CD14-positive monocyte (primary cell): ENCODE data around the gene CTNNBL1. TPM values are rescaled to one million over a fixed set of nuclear protein-coding genes. Genes with fewer than 3 reads are reported as not detected.

ENCODE experiments used
- DNase-seq, 3 donors: peaks; one replicate each; pipeline ENCODE4 v3.0.0-alpha.2; 2011 to 2022
- H2AFZ ChIP-seq: 2 replicates; pipeline ENCODE4 v1.6.0; 2012; ENCODE audit warnings: mild to moderate bottlenecking, low read depth, low read length, inconsistent platforms; ENCODE audit not compliant: insufficient read depth, poor library complexity, severe bottlenecking
- H3K27ac ChIP-seq, 2 donors: 1 replicate in 1 of 2; 2 replicates in 1 of 2; pipeline ENCODE4 v1.5.1; 2012 to 2013; ENCODE audit warnings: low read length in 2 of 2, control low read depth in 1 of 2, inconsistent platforms in 1 of 2, low read depth in 1 of 2, mild to moderate bottlenecking in 1 of 2
- H3K27me3 ChIP-seq, 2 donors: one replicate each; pipeline versions ENCODE4 v1.6.0 to v1.6.1; 2011 to 2013; ENCODE audit warnings: low read length in 2 of 2; ENCODE audit not compliant: control insufficient read depth in 2 of 2, insufficient read depth in 2 of 2
- H3K36me3 ChIP-seq, 2 donors: replicated peaks in 1 of 2; 1 replicate in 1 of 2; 2 replicates in 1 of 2; pipeline versions ENCODE4 v1.5.1 to v1.6.1; 2012 to 2013; ENCODE audit warnings: low read length in 2 of 2, control low read depth in 1 of 2, inconsistent platforms in 1 of 2, mild to moderate bottlenecking in 1 of 2; ENCODE audit not compliant: insufficient read depth in 2 of 2, control insufficient read depth in 1 of 2
- H3K4me1 ChIP-seq, 2 donors: 1 replicate in 1 of 2; 2 replicates in 1 of 2; pipeline versions ENCODE4 v1.5.1 to v1.6.1; 2012 to 2013; ENCODE audit warnings: low read length in 2 of 2, control low read depth in 1 of 2, inconsistent platforms in 1 of 2, mild to moderate bottlenecking in 1 of 2, moderate library complexity in 1 of 2; ENCODE audit not compliant: insufficient read depth in 2 of 2, control insufficient read depth in 1 of 2
- H3K4me2 ChIP-seq: replicated peaks from 2 replicates; pipeline ENCODE3; 2012; ENCODE audit warnings: low read length, moderate library complexity, mild to moderate bottlenecking; ENCODE audit not compliant: poor library complexity, severe bottlenecking; ENCODE audit errors: extremely low read depth
- H3K4me3 ChIP-seq, 3 experiments: fragments of 200-600 bp in 1 of 3; sonication (generic) in 1 of 3; replicated peaks in 1 of 3; 1 replicate in 2 of 3; 2 replicates in 1 of 3; pipeline ENCODE4 v1.5.1; 2011 to 2013; ENCODE audit warnings: low read length in 3 of 3, mild to moderate bottlenecking in 3 of 3, control low read depth in 2 of 3, low read depth in 2 of 3, inconsistent platforms in 1 of 3, moderate library complexity in 1 of 3
- H3K79me2 ChIP-seq: 2 replicates; pipeline ENCODE4 v1.6.0; 2012; ENCODE audit warnings: mild to moderate bottlenecking, control low read depth, inconsistent platforms, low read length, moderate library complexity; ENCODE audit not compliant: insufficient read depth
- H3K9ac ChIP-seq: 2 replicates; pipeline ENCODE4 v1.6.0; 2017; ENCODE audit warnings: low read length, mild to moderate bottlenecking; ENCODE audit not compliant: insufficient read depth, poor library complexity, severe bottlenecking
- H3K9me3 ChIP-seq, 2 donors: replicated peaks in 1 of 2; 1 replicate in 1 of 2; 2 replicates in 1 of 2; pipeline versions ENCODE4 v1.5.1 to v1.6.1; 2012 to 2013; ENCODE audit warnings: low read length in 2 of 2, control low read depth in 1 of 2; ENCODE audit not compliant: control insufficient read depth in 1 of 2, insufficient read depth in 1 of 2
- H4K20me1 ChIP-seq: 2 replicates; pipeline ENCODE4 v1.6.0; 2012; ENCODE audit warnings: mild to moderate bottlenecking, low read length, control low read depth, moderate library complexity; ENCODE audit not compliant: insufficient read depth
- H3K27ac Mint-ChIP-seq, 7 donors: one replicate each; pipeline ENCODE4 v1.8.0; 2020; ENCODE audit warnings: mild to moderate bottlenecking in 7 of 7, mixed read lengths in 7 of 7, moderate library complexity in 6 of 7, inconsistent platforms in 2 of 7
- H3K27me3 Mint-ChIP-seq, 3 donors: one replicate each; pipeline ENCODE4 v1.8.0; 2021 to 2022; ENCODE audit warnings: low read depth in 3 of 3, mild to moderate bottlenecking in 3 of 3, mixed read lengths in 3 of 3, moderate library complexity in 3 of 3, inconsistent platforms in 1 of 3
- H3K36me3 Mint-ChIP-seq, 2 donors: one replicate each; pipeline ENCODE4 v1.8.0; 2020; ENCODE audit warnings: mixed read lengths in 2 of 2, inconsistent platforms in 1 of 2, mild to moderate bottlenecking in 1 of 2
- H3K4me1 Mint-ChIP-seq: one replicate; pipeline ENCODE4 v1.8.0; 2020; ENCODE audit warnings: mild to moderate bottlenecking, mixed read lengths
- H3K4me3 Mint-ChIP-seq, 2 donors: one replicate each; pipeline ENCODE4 v1.8.0; 2020; ENCODE audit warnings: mild to moderate bottlenecking in 2 of 2, mixed read lengths in 2 of 2, moderate library complexity in 1 of 2
- H3K9me3 Mint-ChIP-seq, 7 donors: one replicate each; pipeline ENCODE4 v1.8.0; 2020 to 2022; ENCODE audit warnings: mixed read lengths in 7 of 7, mild to moderate bottlenecking in 6 of 7, moderate library complexity in 6 of 7, inconsistent platforms in 2 of 7
- WGBS: methylation state at CpG from one replicate; pipeline ENCODE4 v1.1.5; 2013; ENCODE audit warnings: missing lambda C conversion rate; ENCODE audit not compliant: insufficient coverage; 5-methylcytosine and 5-hydroxymethylcytosine counted together
- intact Hi-C, 2 donors: fragments of 100-400 bp; cut with micrococcal nuclease; formaldehyde crosslinking; loops; one replicate each; pipeline versions ENCODE4 v1.15.0 to v1.15.1; 2023
- polyA plus RNA-seq, 3 donors: library from polyadenylated mRNA; depleted of rRNA in 1 of 3; unstranded in 2 of 3; stranded (reverse) in 1 of 3; fragments of 300-500 nt in 2 of 3; fragments of >200 nt in 1 of 3; fragmentation: Illumina TruSeq in 2 of 3; gene quantifications; 1 replicate in 2 of 3; 2 replicates in 1 of 3; pipeline ENCODE4 v1.2.3, GENCODE V29; 2012 to 2021
- TF ChIP-seq, protein P1 (sequence below): fragments of 200-600 bp; IDR thresholded peaks from one replicate; pipeline ENCODE4 v1.8.0; 2022; ENCODE audit warnings: antibody characterized with exemption, mild to moderate bottlenecking

CTNNBL1 gene
- polyA plus RNA-seq, 3 donors, result 35.5 to 83.2 (median 77.3) TPM

DNA sequence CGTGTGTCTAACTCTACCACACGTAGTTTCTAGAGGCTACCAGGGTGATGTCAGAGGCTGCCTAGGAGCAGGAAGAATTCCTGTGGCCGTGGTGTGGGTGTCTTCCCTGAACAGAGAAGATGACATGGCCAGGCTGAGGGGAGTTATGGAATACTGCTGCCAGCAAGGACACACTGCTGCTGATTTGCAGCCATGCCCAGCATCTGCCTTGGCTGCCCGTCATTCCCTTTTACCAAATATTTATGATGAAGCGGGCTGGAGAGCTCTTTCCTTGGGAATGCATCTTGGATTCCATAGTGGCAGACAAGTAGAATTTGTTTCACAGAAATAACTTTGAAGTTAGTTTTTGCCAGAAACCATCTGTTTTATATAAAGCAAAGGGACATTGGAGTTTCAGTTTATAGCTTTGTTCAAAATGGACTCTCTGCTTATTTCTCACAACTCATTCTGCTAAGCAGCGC lies 128.3 kb downstream of the CTNNBL1 start:
- intact Hi-C loops, result no loop called here

DNA sequence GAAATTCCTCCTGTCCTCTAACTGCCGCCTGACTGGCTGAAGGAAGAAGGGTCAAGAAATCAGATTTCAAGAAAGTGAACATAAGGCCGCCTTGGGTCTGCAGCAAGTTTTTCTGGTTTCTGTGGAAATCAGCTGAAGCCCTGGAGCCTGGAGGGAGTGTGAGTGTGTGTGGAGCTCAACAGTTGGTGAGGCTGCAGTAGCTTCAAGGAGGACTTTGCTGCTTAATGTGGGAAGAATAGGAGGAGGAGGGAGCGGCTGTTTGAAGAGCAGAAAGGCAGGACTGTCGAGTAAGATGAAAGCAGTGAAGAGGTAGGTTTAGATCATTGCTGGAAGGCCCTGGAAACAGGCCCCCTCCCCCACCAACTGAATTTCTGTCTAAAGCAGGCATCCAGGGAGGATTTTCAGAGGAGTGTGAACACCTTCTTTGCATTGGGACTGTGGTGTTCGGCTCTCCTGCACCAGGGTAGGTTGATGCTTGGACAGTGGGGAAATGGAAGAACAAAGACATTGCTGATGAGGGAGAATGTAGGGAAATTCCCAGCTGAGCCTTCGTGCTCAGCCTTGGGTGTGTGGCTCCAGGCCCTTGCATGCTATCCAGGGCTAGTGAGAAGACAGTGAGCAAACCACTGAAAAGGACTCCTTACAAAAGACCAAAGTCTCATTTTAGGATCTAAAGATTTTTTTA lies 129.6 kb downstream of the CTNNBL1 start:
- no peak overlapping the region for H3K4me2 ChIP-seq
- H3K27ac Mint-ChIP-seq, result peak overlapping the region in 1 of 7 donors; percentile 19
- peaks cover 30% of the 10 kb centered on the region for H4K20me1 ChIP-seq
- no peaks in the 10 kb centered on the region for H3K4me1 Mint-ChIP-seq
- H2AFZ ChIP-seq, result no peak overlapping the region
- no peak for DNase-seq
- peaks cover 28 to 30% of the 10 kb centered on the region in 2 donors for H3K36me3 Mint-ChIP-seq
- no peaks in the 10 kb centered on the region for H3K9me3 Mint-ChIP-seq
- H3K36me3 ChIP-seq, result peaks cover 0 to 35% of the 10 kb centered on the region in 2 donors
- no peak overlapping the region for H3K9ac ChIP-seq
- no peaks in the 10 kb centered on the region for H3K27me3 ChIP-seq
- intact Hi-C loops, result no loop called here
- no peaks in the 10 kb centered on the region for H3K79me2 ChIP-seq
- H3K27ac ChIP-seq, result no peak overlapping the region
- TF ChIP-seq, protein P1, sequence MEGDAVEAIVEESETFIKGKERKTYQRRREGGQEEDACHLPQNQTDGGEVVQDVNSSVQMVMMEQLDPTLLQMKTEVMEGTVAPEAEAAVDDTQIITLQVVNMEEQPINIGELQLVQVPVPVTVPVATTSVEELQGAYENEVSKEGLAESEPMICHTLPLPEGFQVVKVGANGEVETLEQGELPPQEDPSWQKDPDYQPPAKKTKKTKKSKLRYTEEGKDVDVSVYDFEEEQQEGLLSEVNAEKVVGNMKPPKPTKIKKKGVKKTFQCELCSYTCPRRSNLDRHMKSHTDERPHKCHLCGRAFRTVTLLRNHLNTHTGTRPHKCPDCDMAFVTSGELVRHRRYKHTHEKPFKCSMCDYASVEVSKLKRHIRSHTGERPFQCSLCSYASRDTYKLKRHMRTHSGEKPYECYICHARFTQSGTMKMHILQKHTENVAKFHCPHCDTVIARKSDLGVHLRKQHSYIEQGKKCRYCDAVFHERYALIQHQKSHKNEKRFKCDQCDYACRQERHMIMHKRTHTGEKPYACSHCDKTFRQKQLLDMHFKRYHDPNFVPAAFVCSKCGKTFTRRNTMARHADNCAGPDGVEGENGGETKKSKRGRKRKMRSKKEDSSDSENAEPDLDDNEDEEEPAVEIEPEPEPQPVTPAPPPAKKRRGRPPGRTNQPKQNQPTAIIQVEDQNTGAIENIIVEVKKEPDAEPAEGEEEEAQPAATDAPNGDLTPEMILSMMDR, result no peak
- no peaks in the 10 kb centered on the region for H3K4me1 ChIP-seq
- H3K4me3 ChIP-seq, result no peak overlapping the region
- no peak overlapping the region for H3K4me3 Mint-ChIP-seq
- 100% methylated on average over 3 of the region's 6 CpGs for WGBS
- H3K9me3 ChIP-seq, result no peaks in the 10 kb centered on the region
- no peaks in the 10 kb centered on the region for H3K27me3 Mint-ChIP-seq

More for the DNA sequence above, 128.3 kb downstream of the CTNNBL1 start:
- no peak overlapping the region for H3K4me3 ChIP-seq
- DNase-seq, result no peak
- Mint-ChIP-seq H3K36me3 (peaks cover 24 to 27% of the 10 kb centered on the region in 2 donors), H3K4me3 (no peak overlapping the region), H3K27ac (peak overlapping the region in 1 of 7 donors; percentile 11), H3K27me3 (no peaks in the 10 kb centered on the region), H3K4me1 (no peaks in the 10 kb centered on the region), H3K9me3 (no peaks in the 10 kb centered on the region)
- H3K9me3 ChIP-seq, result no peaks in the 10 kb centered on the region
- TF ChIP-seq, protein P1, result no peak
- H3K27ac ChIP-seq, result no peak overlapping the region
- WGBS, result 96% methylated on average over 4 of the region's 6 CpGs
- H3K9ac ChIP-seq, result no peak overlapping the region
- peaks cover 33% of the 10 kb centered on the region for H4K20me1 ChIP-seq
- no peak overlapping the region for H2AFZ ChIP-seq
- H3K4me2 ChIP-seq, result no peak overlapping the region
- peaks cover 0 to 27% of the 10 kb centered on the region in 2 donors for H3K36me3 ChIP-seq
- H3K79me2 ChIP-seq, result no peaks in the 10 kb centered on the region
- H3K27me3 ChIP-seq, result no peaks in the 10 kb centered on the region
- H3K4me1 ChIP-seq, result no peaks in the 10 kb centered on the region
